Endothelial cell of coronary artery (primary cell): ENCODE measurements around the gene SPRY2. TPM values are rescaled to one million over a fixed set of nuclear protein-coding genes. Genes with fewer than 3 reads are reported as not detected.

ENCODE experiments used
- total RNA-seq: library from RNA; depleted of rRNA; stranded (reverse); fragments of >200 nt; gene quantifications from 2 replicates; pipeline ENCODE4 v1.2.3, GENCODE V29; 2014

Gene SPRY2
- 16.2 and 19.1 TPM in 2 replicates for total RNA-seq

GRCh38 chr13:80341101-80341755 is at the start of gene SPRY2:
Gene SPRY2 (minus strand): TSS chr13:80341126. CDS start chr13:80337705, 3,421 bp downstream.

